ENCODE data around the gene NADK2.

GRCh38 chr5:36199620-36200019 is 42.1 kb downstream of the NADK2 start:
- no peak for TF ChIP-seq POLR2A (IDR thresholded peaks at IDR 0.05; ENCODE audit: low read depth, low read length)
- no peak for TF ChIP-seq POLR2AphosphoS5 (IDR thresholded peaks at IDR 0.05; ENCODE audit: low read depth, low read length)
- TF ChIP-seq TAF1 (IDR thresholded peaks at IDR 0.05; ENCODE audit: low read depth, low read length), result no peak

All from GM12891 (cell line).